Measurements from ENCODE around the gene KLK12.

GRCh38 chr19:51081476-51081875, 46.7 kb upstream of the KLK12 start:
- TF ChIP-seq CTCF (IDR thresholded peaks at IDR 0.05) (no peak), POLR2A (IDR thresholded peaks at IDR 0.05) (no peak)
